HEK293 (cell line): Measurements from ENCODE around the gene MACROH2A2.
A peak's percentile ranks its signal among the peaks of the same experiment; 100 is the strongest.

ENCODE experiments used
- CTCF ChIA-PET: fragments of 350-600 bp; formaldehyde crosslinking; extraction: SDS; loops from one replicate; lab custom pipeline; 2021; ENCODE audit warnings: antibody characterized with exemption; lab: Yijun Ruan, JAX
- POLR2A ChIA-PET: fragments of 300-600 bp; formaldehyde crosslinking; extraction: SDS; loops from one replicate; lab custom pipeline; 2020; ENCODE audit warnings: antibody characterized with exemption, inconsistent platforms; lab: Yijun Ruan, JAX
- H3K27ac ChIP-seq: fragments of 200-500 bp; sonication (Bioruptor generic); 2 replicates; pipeline ENCODE4 v1.5.1; 2014; ENCODE audit warnings: low read depth, low read length, control low read depth, inconsistent platforms; ENCODE audit errors: extremely low read depth
- H3K36me3 ChIP-seq, 2 experiments: fragments of 200-500 bp in 1 of 2; sonication (Bioruptor generic) in 1 of 2; 1 replicate in 1 of 2; 2 replicates in 1 of 2; pipeline ENCODE4 v1.5.1; 2014 to 2017; ENCODE audit warnings: inconsistent platforms in 2 of 2, low read length in 2 of 2; ENCODE audit not compliant: control insufficient read depth in 2 of 2, insufficient read depth in 1 of 2
- H3K4me1 ChIP-seq: fragments of 200-500 bp; sonication (Bioruptor generic); 2 replicates; pipeline ENCODE4 v1.5.1; 2014; ENCODE audit warnings: mild to moderate bottlenecking, low read length, inconsistent platforms; ENCODE audit not compliant: control insufficient read depth, insufficient read depth
- H3K4me3 ChIP-seq: 2 replicates; pipeline ENCODE4 v1.5.1; 2011; ENCODE audit warnings: low read depth, mild to moderate bottlenecking, control low read depth, low read length, moderate library complexity
- H3K9me3 ChIP-seq: fragments of 200-500 bp; sonication (Bioruptor generic); 2 replicates; pipeline ENCODE4 v1.5.1; 2014; ENCODE audit warnings: low read depth, low read length, inconsistent platforms; ENCODE audit not compliant: control insufficient read depth, insufficient read depth
- ATF2 ChIP-seq: fragments of 450-650 bp; formaldehyde crosslinking; IDR thresholded peaks from 2 replicates; pipeline ENCODE4 v1.5.1; 2016; ENCODE audit warnings: missing biosample characterization, missing genetic modification characterization, low read depth
- HIC1 ChIP-seq: fragments of 450-650 bp; formaldehyde crosslinking; IDR thresholded peaks from 2 replicates; pipeline ENCODE4 v1.5.1; 2016; ENCODE audit warnings: missing biosample characterization, missing genetic modification characterization
- KLF16 ChIP-seq: fragments of 450-650 bp; formaldehyde crosslinking; IDR thresholded peaks from 2 replicates; pipeline ENCODE4 v1.5.1; 2017; ENCODE audit warnings: missing biosample characterization, missing genetic modification characterization
- PRDM2 ChIP-seq: fragments of 450-650 bp; formaldehyde crosslinking; IDR thresholded peaks from 2 replicates; pipeline ENCODE4 v1.5.1; 2016; ENCODE audit warnings: missing biosample characterization, missing genetic modification characterization, borderline replicate concordance
- REST ChIP-seq: fragments of 450-650 bp; formaldehyde crosslinking; IDR thresholded peaks from 2 replicates; pipeline ENCODE4 v1.5.1; 2016; ENCODE audit warnings: missing biosample characterization, missing genetic modification characterization
- SCRT2 ChIP-seq: fragments of 450-650 bp; formaldehyde crosslinking; IDR thresholded peaks from 2 replicates; pipeline ENCODE4 v1.5.1; 2016; ENCODE audit warnings: missing biosample characterization, missing genetic modification characterization
- SETDB1 ChIP-seq: IDR thresholded peaks from one replicate; pipeline ENCODE4 v1.6.1; 2017; ENCODE audit warnings: mild to moderate bottlenecking, low read length, moderate library complexity, mixed read lengths; ENCODE audit not compliant: insufficient read length
- TCF7L2 ChIP-seq: IDR thresholded peaks from 2 replicates; pipeline ENCODE4 v1.6.1; 2011; ENCODE audit warnings: low read depth, mild to moderate bottlenecking, inconsistent platforms, low read length, moderate library complexity, borderline replicate concordance
- ZNF112 ChIP-seq: fragments of 450-650 bp; formaldehyde crosslinking; IDR thresholded peaks from 2 replicates; pipeline ENCODE4 v1.5.0; 2017; ENCODE audit warnings: missing biosample characterization, missing genetic modification characterization
- ZNF211 ChIP-seq: fragments of 450-650 bp; formaldehyde crosslinking; IDR thresholded peaks from 2 replicates; pipeline ENCODE4 v1.5.1; 2016; ENCODE audit warnings: low read depth, missing biosample characterization, missing genetic modification characterization
- ZNF274 ChIP-seq, 2 experiments: fragments of 200-500 bp in 1 of 2; fragments of 450-650 bp in 1 of 2; sonication (Bioruptor generic) in 1 of 2; formaldehyde crosslinking in 1 of 2; IDR thresholded peaks; 2 replicates each; pipeline versions ENCODE4 v1.5.1 to v1.6.1; 2014 to 2016; ENCODE audit warnings: borderline replicate concordance in 1 of 2, inconsistent platforms in 1 of 2, low read length in 1 of 2, missing biosample characterization in 1 of 2, missing genetic modification characterization in 1 of 2
- ZNF335 ChIP-seq: fragments of 450-650 bp; formaldehyde crosslinking; conservative IDR thresholded peaks from 2 replicates; pipeline ENCODE4 v1.5.1; 2016; ENCODE audit warnings: missing biosample characterization, missing genetic modification characterization
- ZNF558 ChIP-seq: fragments of 450-650 bp; formaldehyde crosslinking; IDR thresholded peaks from 2 replicates; pipeline ENCODE4 v1.5.1; 2016; ENCODE audit warnings: missing biosample characterization, missing genetic modification characterization
- ZNF654 ChIP-seq: fragments of 450-650 bp; formaldehyde crosslinking; IDR thresholded peaks from 2 replicates; pipeline ENCODE4 v1.5.1; 2016; ENCODE audit warnings: low read depth, missing biosample characterization, missing genetic modification characterization
- ZNF704 ChIP-seq: fragments of 450-650 bp; formaldehyde crosslinking; IDR thresholded peaks from 2 replicates; pipeline ENCODE4 v1.5.1; 2016; ENCODE audit warnings: missing biosample characterization, missing genetic modification characterization

Gene MACROH2A2

GRCh38 chr10:70031215-70031614, 21.4 kb upstream of the MACROH2A2 start:
- H3K36me3 ChIP-seq: no peaks in the 10 kb centered on the region
- TF ChIP-seq SETDB1 (peak; percentile 47), PRDM2 (tag by site-specific recombination) (no peak)
- H3K4me3 ChIP-seq: no peak overlapping the region
- ChIA-PET POLR2A (no interaction called here), CTCF (interaction anchor here (1.1 kb wide), 1 partner anchor 21 kb away, joined by 3 read pairs; the partner anchor contains the start of gene MACROH2A2)
- no peak overlapping the region for H3K27ac ChIP-seq
- H3K4me1 ChIP-seq: no peaks in the 10 kb centered on the region
- H3K9me3 ChIP-seq: no peaks in the 10 kb centered on the region

- no peaks in the 10 kb centered on the region for H3K9me3 ChIP-seq
- H3K36me3 ChIP-seq: no peaks in the 10 kb centered on the region
- H3K4me3 ChIP-seq: no peak overlapping the region
- CTCF ChIA-PET: interaction anchor here (0.6 to 0.7 kb wide), 2 partner anchors 39 to 1639 kb away, joined by 5 to 7 read pairs; no protein-coding TSS in a partner anchor
- H3K27ac ChIP-seq: no peak overlapping the region
- TF ChIP-seq ZNF335 (tag by site-specific recombination) (no peak), SCRT2 (tag by site-specific recombination) (no peak), ZNF274 (IDR thresholded peaks at IDR 0.05; ENCODE audit: low read length) (no peak), ZNF274 (tag by site-specific recombination; IDR thresholded peaks at IDR 0.05; ENCODE audit: borderline replicate concordance) (no peak), ZNF112 (tag by site-specific recombination) (no peak)
- TF ChIP-seq, all 188 proteins: peak for 0
- no peaks in the 10 kb centered on the region for H3K4me1 ChIP-seq
- POLR2A ChIA-PET: no interaction called here
These were observed 19.9 kb upstream of the MACROH2A2 start for GRCh38 chr10:70032667-70033289.

GRCh38 chr10:70034232-70034631, 18.4 kb upstream of the MACROH2A2 start:
- H3K4me3 ChIP-seq: no peak overlapping the region
- ChIA-PET CTCF (no interaction called here), POLR2A (interaction anchor here (0.6 kb wide), 1 partner anchor 136 kb away, joined by 5 read pairs; the partner anchor contains the start of gene SAR1A)
- no peak for TF ChIP-seq TCF7L2
- TF ChIP-seq ZNF654: no peak
- TF ChIP-seq ZNF558 (tag by site-specific recombination): no peak
- no peak for TF ChIP-seq ZNF704 (tag by site-specific recombination)
- TF ChIP-seq KLF16: no peak
- no peak for TF ChIP-seq ZNF211 (tag by site-specific recombination)
- TF ChIP-seq HIC1 (tag by site-specific recombination): no peak
- no peak for TF ChIP-seq ATF2
- no peak for TF ChIP-seq REST (tag by site-specific recombination)

More at GRCh38 chr10:70034232-70034631, 18.4 kb upstream of the MACROH2A2 start:
- H3K4me1 ChIP-seq: no peaks in the 10 kb centered on the region
- H3K9me3 ChIP-seq: no peaks in the 10 kb centered on the region
- no peaks in the 10 kb centered on the region for H3K36me3 ChIP-seq
- no peak overlapping the region for H3K27ac ChIP-seq
